Measurements from ENCODE around the gene ANXA8. TPM values are rescaled to one million over a fixed set of nuclear protein-coding genes. Genes with fewer than 3 reads are reported as not detected.

Gene ANXA8
- total RNA-seq, 2 experiments from 2014 or later = not detected

DNA sequence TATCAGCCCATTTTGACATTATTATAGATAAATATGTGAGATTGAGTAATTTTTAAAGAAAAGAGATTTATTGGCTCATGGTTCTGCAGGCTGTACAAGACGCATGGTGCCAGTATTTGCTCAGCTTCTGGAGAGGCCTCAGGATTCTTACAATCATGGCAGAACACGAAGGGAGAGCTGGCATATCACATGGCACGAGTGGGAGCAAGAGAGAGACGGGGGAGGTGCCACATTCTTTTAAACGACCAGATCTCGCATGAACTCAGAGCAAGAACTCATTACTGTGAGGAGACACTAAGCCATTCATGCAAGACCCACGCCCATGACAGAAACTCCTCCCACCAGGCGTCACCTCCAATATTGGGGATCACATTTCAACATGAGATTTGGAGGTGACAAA is 59.7 kb downstream of the ANXA8 start:
- no peak overlapping the region for H3K4me2 ChIP-seq (ENCODE audit: low read length)
- no TSS peak for BruUV-seq (replicated peaks)
- no peak overlapping the region for H2AFZ ChIP-seq (ENCODE audit: low read length)
- H3K27ac ChIP-seq (ENCODE audit: low read depth, low read length, poor library complexity, severe bottlenecking) = no peak overlapping the region
- intact Hi-C loops (cut with micrococcal nuclease; ENCODE audit: unreplicated experiment) = no loop called here
- CTCF ChIA-PET (ENCODE audit: unreplicated experiment) = no interaction called here
- no peaks in the 10 kb centered on the region for H3K9me3 ChIP-seq (ENCODE audit: low read length)
- no peaks in the 10 kb centered on the region for H3K4me1 ChIP-seq (ENCODE audit: insufficient read depth, low read length, poor library complexity, severe bottlenecking)
- H3K36me3 ChIP-seq (ENCODE audit: insufficient read depth, low read length) = no peaks in the 10 kb centered on the region
- H3K4me3 ChIP-seq (ENCODE audit: low read depth, low read length, poor library complexity, severe bottlenecking) = no peak overlapping the region
- POLR2A ChIA-PET = no interaction called here
- no peaks in the 10 kb centered on the region for H4K20me1 ChIP-seq (ENCODE audit: insufficient read depth, low read length)
- no peak for TF ChIP-seq EZH2phosphoT487 (IDR thresholded peaks at IDR 0.05; ENCODE audit: borderline replicate concordance, low read depth, low read length)
- TF ChIP-seq, protein P1, sequence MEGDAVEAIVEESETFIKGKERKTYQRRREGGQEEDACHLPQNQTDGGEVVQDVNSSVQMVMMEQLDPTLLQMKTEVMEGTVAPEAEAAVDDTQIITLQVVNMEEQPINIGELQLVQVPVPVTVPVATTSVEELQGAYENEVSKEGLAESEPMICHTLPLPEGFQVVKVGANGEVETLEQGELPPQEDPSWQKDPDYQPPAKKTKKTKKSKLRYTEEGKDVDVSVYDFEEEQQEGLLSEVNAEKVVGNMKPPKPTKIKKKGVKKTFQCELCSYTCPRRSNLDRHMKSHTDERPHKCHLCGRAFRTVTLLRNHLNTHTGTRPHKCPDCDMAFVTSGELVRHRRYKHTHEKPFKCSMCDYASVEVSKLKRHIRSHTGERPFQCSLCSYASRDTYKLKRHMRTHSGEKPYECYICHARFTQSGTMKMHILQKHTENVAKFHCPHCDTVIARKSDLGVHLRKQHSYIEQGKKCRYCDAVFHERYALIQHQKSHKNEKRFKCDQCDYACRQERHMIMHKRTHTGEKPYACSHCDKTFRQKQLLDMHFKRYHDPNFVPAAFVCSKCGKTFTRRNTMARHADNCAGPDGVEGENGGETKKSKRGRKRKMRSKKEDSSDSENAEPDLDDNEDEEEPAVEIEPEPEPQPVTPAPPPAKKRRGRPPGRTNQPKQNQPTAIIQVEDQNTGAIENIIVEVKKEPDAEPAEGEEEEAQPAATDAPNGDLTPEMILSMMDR (conservative IDR thresholded peaks at IDR 0.05; ENCODE audit: low read length) = no peak
- H3K79me2 ChIP-seq (ENCODE audit: insufficient read depth, low read depth, low read length) = no peaks in the 10 kb centered on the region
- DNase-seq (ENCODE audit: low spot score) = no peak
- H3K9me2 ChIP-seq (ENCODE audit: insufficient read depth, low read length) = no peaks in the 10 kb centered on the region

DNA sequence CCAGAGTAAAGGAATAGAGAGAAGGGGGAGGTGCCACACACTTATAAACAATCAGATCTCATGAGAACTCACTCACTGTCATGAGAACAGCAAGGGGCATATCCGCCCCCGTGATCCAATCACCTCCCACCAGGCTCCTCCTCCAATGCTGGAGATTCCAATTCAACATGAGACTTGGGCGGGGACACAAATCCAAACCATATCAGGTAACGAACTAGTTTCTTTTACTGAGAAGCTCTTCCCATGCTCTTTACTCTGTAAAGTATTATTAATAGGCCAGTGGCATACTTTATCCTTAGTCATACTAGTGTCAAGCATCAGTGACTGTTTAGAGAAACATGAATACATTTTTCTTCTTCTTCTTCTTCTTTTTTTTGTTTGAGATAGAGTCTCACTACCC is 60.4 kb downstream of the ANXA8 start:
- ChIA-PET CTCF (ENCODE audit: unreplicated experiment) (no interaction called here), POLR2A (no interaction called here)
- no peaks in the 10 kb centered on the region for H3K4me1 ChIP-seq (ENCODE audit: insufficient read depth, low read length, poor library complexity, severe bottlenecking)
- TF ChIP-seq, protein P1 (conservative IDR thresholded peaks at IDR 0.05; ENCODE audit: low read length) = no peak
- no peak for TF ChIP-seq EZH2phosphoT487 (IDR thresholded peaks at IDR 0.05; ENCODE audit: borderline replicate concordance, low read depth, low read length)
- no peak for DNase-seq (ENCODE audit: low spot score)
- intact Hi-C loops (cut with micrococcal nuclease; ENCODE audit: unreplicated experiment) = no loop called here
- H3K79me2 ChIP-seq (ENCODE audit: insufficient read depth, low read depth, low read length) = no peaks in the 10 kb centered on the region
- H4K20me1 ChIP-seq (ENCODE audit: insufficient read depth, low read length) = no peaks in the 10 kb centered on the region
- no peak overlapping the region for H3K4me3 ChIP-seq (ENCODE audit: low read depth, low read length, poor library complexity, severe bottlenecking)
- H3K9me2 ChIP-seq (ENCODE audit: insufficient read depth, low read length) = no peaks in the 10 kb centered on the region
- BruUV-seq (replicated peaks) = no TSS peak
- H2AFZ ChIP-seq (ENCODE audit: low read length) = no peak overlapping the region
- no peaks in the 10 kb centered on the region for H3K9me3 ChIP-seq (ENCODE audit: low read length)
- no peak overlapping the region for H3K27ac ChIP-seq (ENCODE audit: low read depth, low read length, poor library complexity, severe bottlenecking)
- no peaks in the 10 kb centered on the region for H3K36me3 ChIP-seq (ENCODE audit: insufficient read depth, low read length)
- H3K4me2 ChIP-seq (ENCODE audit: low read length) = no peak overlapping the region

DNA sequence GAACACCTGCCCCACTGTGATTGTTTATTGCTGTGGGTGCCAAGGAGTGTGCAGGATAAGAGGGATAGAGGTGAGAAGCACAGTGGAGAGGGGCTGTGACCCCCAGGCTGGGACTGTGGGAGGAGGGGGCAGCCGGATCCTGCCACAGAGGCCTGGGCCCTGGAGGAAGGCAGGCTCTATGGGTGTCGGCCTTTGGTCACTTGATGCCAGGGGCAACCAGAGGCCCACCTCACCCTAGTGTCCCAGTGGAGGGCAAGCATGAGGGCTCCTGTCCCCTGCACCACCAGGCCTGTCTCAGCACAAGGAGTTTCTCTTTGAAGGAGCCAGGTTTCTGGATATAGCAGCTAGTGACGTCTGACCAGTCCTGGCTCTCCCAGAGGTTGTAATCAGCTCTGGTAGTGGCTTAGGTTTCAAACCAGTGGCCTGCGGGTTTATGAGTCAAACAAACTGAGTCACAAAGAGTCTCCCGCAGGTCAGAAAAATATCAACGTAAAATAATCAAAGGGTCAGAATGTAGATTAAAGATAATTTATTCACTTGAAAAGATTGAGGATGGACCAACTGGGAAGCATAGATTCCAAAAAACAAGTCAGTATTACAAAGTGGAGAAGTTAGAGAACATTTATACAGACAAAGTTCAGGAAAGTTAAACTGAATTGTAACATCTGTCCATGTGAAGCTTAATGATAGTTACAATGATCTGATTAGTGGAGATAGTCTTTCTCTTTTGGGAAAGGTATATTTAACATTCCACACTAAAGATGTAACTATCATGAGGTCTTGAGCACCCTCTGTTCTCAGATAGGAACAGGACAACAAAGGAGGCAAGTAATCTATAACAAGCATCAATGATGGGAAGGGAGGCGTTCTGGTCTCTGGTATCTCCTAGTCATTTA is 62.6 kb downstream of the ANXA8 start:
- H3K27ac ChIP-seq (ENCODE audit: low read depth, low read length, poor library complexity, severe bottlenecking) = no peak overlapping the region
- H3K79me2 ChIP-seq (ENCODE audit: insufficient read depth, low read depth, low read length) = no peaks in the 10 kb centered on the region
- no peak for DNase-seq (ENCODE audit: low spot score)
- H4K20me1 ChIP-seq (ENCODE audit: insufficient read depth, low read length) = no peaks in the 10 kb centered on the region
- no TSS peak for BruUV-seq (replicated peaks)
- H3K4me2 ChIP-seq (ENCODE audit: low read length) = no peak overlapping the region
- intact Hi-C loops (cut with micrococcal nuclease; ENCODE audit: unreplicated experiment) = no loop called here
- no peaks in the 10 kb centered on the region for H3K9me3 ChIP-seq (ENCODE audit: low read length)
- no peak overlapping the region for H3K4me3 ChIP-seq (ENCODE audit: low read depth, low read length, poor library complexity, severe bottlenecking)
- TF ChIP-seq, protein P1 (conservative IDR thresholded peaks at IDR 0.05; ENCODE audit: low read length) = no peak
- no peak for TF ChIP-seq EZH2phosphoT487 (IDR thresholded peaks at IDR 0.05; ENCODE audit: borderline replicate concordance, low read depth, low read length)
- ChIA-PET POLR2A (no interaction called here), CTCF (ENCODE audit: unreplicated experiment) (no interaction called here)
- H2AFZ ChIP-seq (ENCODE audit: low read length) = no peak overlapping the region
- no peaks in the 10 kb centered on the region for H3K9me2 ChIP-seq (ENCODE audit: insufficient read depth, low read length)
- no peaks in the 10 kb centered on the region for H3K4me1 ChIP-seq (ENCODE audit: insufficient read depth, low read length, poor library complexity, severe bottlenecking)
- no peaks in the 10 kb centered on the region for H3K36me3 ChIP-seq (ENCODE audit: insufficient read depth, low read length)

Data from OCI-LY7 (cell line).